ENCODE measurements around the gene PCSK9. TPM values are rescaled to one million over a fixed set of nuclear protein-coding genes. Genes with fewer than 3 reads are reported as not detected.

Gene PCSK9
- total and polyA plus RNA-seq, 2 experiments from 2014 or later = 77.6 to 327 TPM

- peaks cover 48% of the 10 kb centered on the region for H3K27me3 Mint-ChIP-seq (ENCODE audit: insufficient read depth, low read depth, poor library complexity)
- no peaks in the 10 kb centered on the region; the same call in 1 of the 2 replicates for H4K20me1 ChIP-seq (replicated peaks; ENCODE audit: insufficient read depth)
- DNase-seq (ENCODE audit: low spot score) (peak; percentile 95), ATAC-seq (peak; percentile 70)
- peak; percentile 85 to 94 for TF ChIP-seq CTCF (conservative IDR thresholded peaks at IDR 0.05; ENCODE audit: low read depth in 2 of 2)
- TF ChIP-seq NANOG (IDR thresholded peaks at IDR 0.05; ENCODE audit: borderline replicate concordance) = no peak
- H3K9me2 ChIP-seq (ENCODE audit: insufficient read depth) = no peaks in the 10 kb centered on the region
- peak overlapping the region; percentile 66 for H3K4me3 Mint-ChIP-seq
- H3K27ac ChIP-seq (ENCODE audit: low read depth) = no peak overlapping the region
- H3K4me1 ChIP-seq (ENCODE audit: insufficient read depth) = peaks cover 37% of the 10 kb centered on the region
- H3K36me3 Mint-ChIP-seq (ENCODE audit: low read depth) = no peaks in the 10 kb centered on the region
- peak overlapping the region; percentile 81 for H3K4me3 ChIP-seq
- no peaks in the 10 kb centered on the region for H3K79me2 ChIP-seq (replicated peaks; ENCODE audit: insufficient read depth)
- H2AFZ ChIP-seq = peak overlapping the region; percentile 96
- H3K9me3 Mint-ChIP-seq = no peaks in the 10 kb centered on the region; the same call in 2 of the 3 replicates
- H3K4me1 Mint-ChIP-seq = peaks cover 40% of the 10 kb centered on the region
- peaks cover 3% of the 10 kb centered on the region; the same call in 1 of the 2 replicates for H3F3A ChIP-seq (replicated peaks; ENCODE audit: low read depth)
- peak overlapping the region; percentile 100 for H3K4me2 ChIP-seq
- no peak overlapping the region for H3K27ac Mint-ChIP-seq
- H3K36me3 ChIP-seq (ENCODE audit: insufficient read depth) = no peaks in the 10 kb centered on the region
- peaks cover 45% of the 10 kb centered on the region for H3K27me3 ChIP-seq (ENCODE audit: insufficient read depth)
Measured at GRCh38 chr1:54996359-54996868, 42.9 kb upstream of the PCSK9 start.

GRCh38 chr1:54996869-54997710 is 42.3 kb upstream of the PCSK9 start:
- Histone ChIP-seq H3K79me2 (replicated peaks; ENCODE audit: insufficient read depth) (no peaks in the 10 kb centered on the region), H3K4me3 (peak overlapping the region; percentile 81), H3K4me2 (peak overlapping the region; percentile 100), H3K27me3 (ENCODE audit: insufficient read depth) (peaks cover 45% of the 10 kb centered on the region), H3K27ac (ENCODE audit: low read depth) (no peak overlapping the region), H2AFZ (peak overlapping the region; percentile 96), H3K36me3 (ENCODE audit: insufficient read depth) (no peaks in the 10 kb centered on the region), H4K20me1 (replicated peaks; ENCODE audit: insufficient read depth) (no peaks in the 10 kb centered on the region; the same call in 1 of the 2 replicates), H3F3A (replicated peaks; ENCODE audit: low read depth) (peaks cover 3% of the 10 kb centered on the region; the same call in 1 of the 2 replicates), H3K4me1 (ENCODE audit: insufficient read depth) (peaks cover 37% of the 10 kb centered on the region), H3K9me2 (ENCODE audit: insufficient read depth) (no peaks in the 10 kb centered on the region)
- H3K36me3 Mint-ChIP-seq (ENCODE audit: low read depth) = no peaks in the 10 kb centered on the region
- peaks cover 40% of the 10 kb centered on the region for H3K4me1 Mint-ChIP-seq
- no peaks in the 10 kb centered on the region; the same call in 2 of the 3 replicates for H3K9me3 Mint-ChIP-seq
- TF ChIP-seq ZNF462 (CRISPR knock-in tag; IDR thresholded peaks at IDR 0.05) = no peak
- no peak for TF ChIP-seq POLR2AphosphoS5 (IDR thresholded peaks at IDR 0.05; ENCODE audit: low read depth)
- no peak for TF ChIP-seq STAT1 (IDR thresholded peaks at IDR 0.05; ENCODE audit: unreplicated experiment)
- DNase-seq (ENCODE audit: low spot score) = peak; percentile 43
- H3K27ac Mint-ChIP-seq = no peak overlapping the region
- ATAC-seq = peak; percentile 36
- peak overlapping the region; percentile 66 for H3K4me3 Mint-ChIP-seq
- H3K27me3 Mint-ChIP-seq (ENCODE audit: insufficient read depth, low read depth, poor library complexity) = peaks cover 48% of the 10 kb centered on the region
